Osteocyte (in vitro differentiated cells): Measurements from ENCODE around the gene PDE1C. TPM values are rescaled to one million over a fixed set of nuclear protein-coding genes. Genes with fewer than 3 reads are reported as not detected.

ENCODE experiments used
- DNase-seq: peaks from one replicate; pipeline ENCODE4 v3.0.0; 2021; ENCODE audit warnings: mixed read lengths; ENCODE audit not compliant: unreplicated experiment; ENCODE audit errors: extremely low spot score
- H3K27ac Mint-ChIP-seq: one replicate; pipeline ENCODE4 v1.8.0; 2021; ENCODE audit warnings: mild to moderate bottlenecking, mixed read lengths; ENCODE audit not compliant: unreplicated experiment
- H3K27me3 Mint-ChIP-seq: one replicate; pipeline ENCODE4 v1.8.0; 2021; ENCODE audit warnings: mixed read lengths; ENCODE audit not compliant: unreplicated experiment
- H3K36me3 Mint-ChIP-seq: one replicate; pipeline ENCODE4 v1.8.0; 2021; ENCODE audit warnings: mixed read lengths; ENCODE audit not compliant: unreplicated experiment
- H3K4me1 Mint-ChIP-seq: one replicate; pipeline ENCODE4 v1.8.0; 2021; ENCODE audit warnings: mixed read lengths; ENCODE audit not compliant: unreplicated experiment
- H3K4me3 Mint-ChIP-seq: one replicate; pipeline ENCODE4 v1.8.0; 2021; ENCODE audit warnings: mild to moderate bottlenecking, moderate library complexity, mixed read lengths; ENCODE audit not compliant: unreplicated experiment
- H3K9me3 Mint-ChIP-seq: one replicate; pipeline ENCODE4 v1.8.0; 2021; ENCODE audit warnings: mixed read lengths; ENCODE audit not compliant: unreplicated experiment
- CTCF ChIP-seq: fragments of 200-600 bp; sonication (generic); IDR thresholded peaks from 2 replicates; pipeline ENCODE4 v1.5.0; 2021; ENCODE audit warnings: antibody characterized with exemption, mild to moderate bottlenecking, moderate library complexity
- total RNA-seq: library from RNA; stranded (reverse); gene quantifications from 2 replicates; pipeline ENCODE4 v1.2.1, GENCODE V29; 2021

The PDE1C gene
- total RNA-seq, 1 donor from 2014 or later: 187 TPM

- H3K9me3 Mint-ChIP-seq: no peaks in the 10 kb centered on the region
- no peak overlapping the region for H3K4me3 Mint-ChIP-seq
- peaks cover 3% of the 10 kb centered on the region for H3K36me3 Mint-ChIP-seq
- peaks cover 4% of the 10 kb centered on the region for H3K27me3 Mint-ChIP-seq
- DNase-seq: no peak
- H3K4me1 Mint-ChIP-seq: no peaks in the 10 kb centered on the region
- H3K27ac Mint-ChIP-seq: no peak overlapping the region
- TF ChIP-seq CTCF: no peak
These were observed 363.1 kb downstream of the PDE1C start for GRCh38 chr7:31707089-31707488.

GRCh38 chr7:31705377-31705776, 364.8 kb downstream of the PDE1C start:
- Mint-ChIP-seq H3K27ac (no peak overlapping the region), H3K4me3 (no peak overlapping the region), H3K4me1 (no peaks in the 10 kb centered on the region), H3K36me3 (peaks cover 3% of the 10 kb centered on the region), H3K27me3 (peaks cover 4% of the 10 kb centered on the region), H3K9me3 (no peaks in the 10 kb centered on the region)
- no peak for DNase-seq
- TF ChIP-seq CTCF: no peak

GRCh38 chr7:31702354-31702753, 367.9 kb downstream of the PDE1C start:
- Mint-ChIP-seq H3K27me3 (peaks cover 9% of the 10 kb centered on the region), H3K9me3 (no peaks in the 10 kb centered on the region), H3K4me3 (no peak overlapping the region), H3K36me3 (peaks cover 3% of the 10 kb centered on the region), H3K27ac (no peak overlapping the region), H3K4me1 (no peaks in the 10 kb centered on the region)
- no peak for DNase-seq
- TF ChIP-seq CTCF: no peak
